Measurements from ENCODE around the gene ZNF367.

The ZNF367 gene

DNA sequence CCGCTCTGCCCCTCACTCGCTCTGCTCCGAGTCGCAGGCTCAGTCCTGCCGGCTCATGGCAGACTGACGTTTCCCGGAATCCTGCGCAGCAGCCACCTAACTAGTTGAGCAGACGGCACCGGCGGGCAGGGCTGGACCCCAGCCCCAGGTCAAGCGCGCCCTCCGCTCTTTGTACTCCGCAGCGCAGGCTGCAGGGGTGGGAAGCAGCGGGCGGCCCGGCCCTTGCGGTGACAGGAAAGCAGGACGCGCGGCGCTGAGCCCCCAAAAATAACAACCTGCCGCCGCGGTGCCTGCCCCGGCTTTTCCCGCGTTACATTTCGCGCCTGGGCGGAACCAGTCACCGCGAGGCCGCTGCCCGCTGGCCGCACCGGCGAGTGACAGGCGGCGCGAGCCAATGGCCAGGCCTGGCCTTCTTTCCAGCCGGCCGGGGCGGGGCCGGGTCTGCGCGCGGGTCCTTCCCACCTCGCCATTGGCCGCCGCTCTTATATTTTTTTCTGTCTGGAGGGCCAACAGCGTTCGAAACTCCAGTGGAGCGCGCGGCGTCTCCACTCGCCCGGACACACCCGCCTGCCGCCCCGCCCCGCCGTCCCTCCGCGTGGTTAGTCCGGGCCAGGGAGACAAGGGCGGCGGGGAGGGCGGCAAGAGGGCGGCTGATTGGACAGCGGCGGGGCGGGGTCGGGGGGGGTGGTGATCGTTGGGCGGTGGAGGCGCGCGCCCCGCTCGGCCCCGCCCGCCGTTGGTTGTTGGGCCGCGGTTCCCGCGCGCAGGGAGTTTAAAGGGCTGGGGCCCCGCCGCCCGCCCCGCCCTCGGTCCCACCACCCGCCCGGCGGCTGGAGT is at the start of gene ZNF367:
ZNF367 (minus strand) TSS at position 288 of the 837 bp plus-strand sequence. CDS start 338 bp downstream, outside the sequence.
- DNase-seq (ENCODE audit: low spot score) = peak; percentile 97

DNA sequence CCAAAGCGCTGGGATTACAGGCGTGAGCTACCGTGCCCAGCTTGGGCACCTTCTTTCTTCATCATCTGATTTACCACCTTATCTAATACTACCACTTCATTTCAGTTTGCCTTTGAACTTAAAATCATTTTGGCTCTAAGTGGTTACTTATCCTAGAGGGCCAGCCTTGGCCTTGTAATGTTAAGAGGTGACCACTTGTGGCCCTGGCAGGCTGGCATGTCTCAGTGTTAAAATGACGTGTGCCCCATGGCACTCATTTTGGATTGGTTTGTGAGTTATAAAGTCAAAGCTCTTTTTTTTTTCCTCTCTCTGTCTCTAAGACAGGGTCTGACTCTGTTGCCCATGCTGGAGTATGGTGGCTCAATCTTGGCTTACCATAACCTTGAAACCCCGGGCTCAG is 49.6 kb upstream of the ZNF367 start:
- no peak for DNase-seq (ENCODE audit: low spot score)

- DNase-seq (ENCODE audit: low spot score) = no peak
Observed at GRCh38 chr9:96464426-96464825, 46.3 kb upstream of the ZNF367 start.

DNA sequence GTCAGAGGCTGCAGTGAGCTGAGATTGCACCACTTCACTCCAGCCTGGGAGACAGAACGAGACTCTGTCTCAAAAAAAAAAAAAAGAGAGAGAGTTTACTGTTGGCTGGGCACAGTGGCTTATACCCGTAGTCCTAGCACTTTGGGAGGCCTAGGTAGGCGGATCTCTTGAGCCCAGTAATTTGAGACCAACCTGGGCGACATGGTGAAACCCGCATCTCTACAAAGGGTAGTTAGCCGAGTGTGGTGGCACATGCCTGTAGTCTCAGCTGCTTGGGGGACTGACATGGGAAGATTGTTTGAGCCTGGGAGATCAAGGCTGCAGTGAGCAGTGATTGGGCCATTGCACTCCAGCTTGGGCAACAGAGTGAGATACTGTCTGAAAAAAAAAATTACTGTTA is 44.4 kb upstream of the ZNF367 start:
- DNase-seq (ENCODE audit: low spot score) = no peak

DNA sequence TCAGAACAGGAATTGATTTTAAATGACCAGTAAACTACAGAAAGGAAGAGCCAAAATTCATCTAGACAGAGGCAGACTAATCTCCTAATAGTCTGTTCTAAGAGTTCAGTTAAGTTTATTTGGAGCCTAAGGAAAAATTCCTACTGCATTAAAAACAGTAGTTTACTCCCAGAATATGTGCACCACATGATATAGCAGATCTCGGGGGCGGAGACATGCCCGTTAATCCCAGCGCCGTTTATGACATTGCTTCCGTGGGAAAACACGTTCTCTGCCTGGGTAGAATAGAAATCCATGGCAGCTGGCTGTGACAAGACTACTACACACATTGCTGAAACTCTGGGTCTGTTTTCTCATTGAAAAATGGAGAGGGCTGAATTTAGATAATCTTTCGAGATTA is 43.2 kb upstream of the ZNF367 start:
- DNase-seq (ENCODE audit: low spot score) = no peak

- no peak for DNase-seq (ENCODE audit: low spot score)
Observed at GRCh38 chr9:96460882-96461281, 42.7 kb upstream of the ZNF367 start.

DNA sequence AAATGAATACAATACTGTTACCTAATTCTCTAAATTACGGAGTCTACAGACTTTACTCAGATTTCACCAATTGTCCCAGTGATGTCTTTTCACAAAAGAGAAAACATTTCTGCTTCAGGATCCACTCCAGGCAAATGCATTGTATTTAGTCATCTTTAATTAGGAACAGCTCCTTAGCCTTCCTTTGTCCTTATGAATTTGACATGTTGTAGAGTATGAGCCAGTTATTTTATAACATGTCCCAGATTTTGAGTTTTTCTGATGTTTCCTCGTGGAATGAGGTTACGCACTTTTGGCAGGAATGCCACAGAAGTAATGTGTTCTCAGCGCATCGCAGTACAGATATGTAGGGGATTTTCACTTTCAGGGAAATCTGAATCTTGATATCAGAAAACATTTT is 42.3 kb upstream of the ZNF367 start:
- DNase-seq (ENCODE audit: low spot score) = no peak

- no peak for DNase-seq (ENCODE audit: low spot score)
Observed at GRCh38 chr9:96459268-96460007, 41.3 kb upstream of the ZNF367 start.

GRCh38 chr9:96458226-96458625 is 40.1 kb upstream of the ZNF367 start:
- DNase-seq (ENCODE audit: low spot score) = no peak

- DNase-seq (ENCODE audit: low spot score) = no peak
Observed at GRCh38 chr9:96457266-96457665, 39.1 kb upstream of the ZNF367 start.

DNA sequence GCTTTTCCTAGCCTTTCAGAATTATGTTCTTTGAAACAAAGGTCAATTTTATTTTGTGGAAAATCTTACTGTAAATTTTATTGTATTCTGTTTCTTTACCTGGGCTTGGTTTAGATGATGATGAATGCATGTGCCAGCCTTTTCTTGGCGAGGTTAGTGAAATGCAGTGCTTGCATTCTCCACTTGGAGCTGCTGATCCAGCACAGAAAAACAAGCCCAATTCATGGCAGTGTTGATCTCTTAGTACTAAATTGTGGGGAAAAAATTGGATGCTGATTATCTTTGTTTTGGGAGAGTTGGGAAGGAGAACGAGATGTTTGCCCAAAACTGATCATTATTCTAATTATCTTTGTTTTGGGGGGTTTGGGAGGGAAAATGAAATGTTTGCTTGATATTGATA is 35.5 kb upstream of the ZNF367 start:
- no peak for DNase-seq (ENCODE audit: low spot score)

DNA sequence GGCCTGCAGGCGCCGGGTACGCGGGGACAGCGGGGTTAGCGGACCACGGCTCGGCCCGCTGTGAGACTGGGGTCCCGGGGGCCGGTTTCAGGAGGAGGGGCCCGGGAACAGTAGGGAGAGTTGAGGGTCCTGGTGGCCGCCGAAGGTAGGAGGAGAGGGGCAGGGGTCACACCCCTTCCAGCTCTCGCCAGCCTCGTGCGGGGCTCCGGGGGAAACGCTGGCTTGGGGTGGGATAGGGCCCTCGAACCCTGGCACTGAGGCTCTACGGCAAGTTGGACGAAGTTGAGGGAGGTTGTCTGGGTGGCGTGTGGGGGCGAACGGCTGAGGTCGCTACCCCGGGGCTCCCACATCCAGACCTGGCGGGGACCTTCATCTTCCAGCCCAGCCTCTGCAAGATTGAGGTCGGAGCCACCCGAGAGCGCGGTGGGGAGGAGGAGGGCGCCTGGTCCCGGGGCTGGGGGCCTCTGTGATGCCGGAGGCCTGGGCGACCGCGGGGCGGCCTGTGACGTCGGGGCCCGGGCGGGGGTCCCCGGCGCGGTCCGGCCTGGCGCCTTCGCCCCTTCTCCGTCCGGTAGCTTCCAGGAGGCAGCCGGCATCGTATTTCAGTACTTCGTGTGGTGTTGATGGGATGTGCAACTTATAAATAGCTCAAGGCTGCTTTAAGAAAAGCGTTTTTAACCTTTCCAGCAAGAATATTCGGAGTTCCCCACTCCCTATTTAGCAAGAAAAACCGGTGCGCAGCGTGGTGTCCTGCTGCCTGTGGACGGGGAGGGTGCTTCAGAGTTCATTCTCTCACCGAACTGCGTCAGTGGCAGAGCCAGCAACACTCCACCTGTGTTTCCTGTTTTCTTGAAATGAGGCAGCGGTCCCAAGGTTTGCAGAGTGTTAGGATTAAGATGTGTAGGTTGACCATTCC is 32.7 kb upstream of the ZNF367 start:
- peak; percentile 66 for DNase-seq (ENCODE audit: low spot score)

DNA sequence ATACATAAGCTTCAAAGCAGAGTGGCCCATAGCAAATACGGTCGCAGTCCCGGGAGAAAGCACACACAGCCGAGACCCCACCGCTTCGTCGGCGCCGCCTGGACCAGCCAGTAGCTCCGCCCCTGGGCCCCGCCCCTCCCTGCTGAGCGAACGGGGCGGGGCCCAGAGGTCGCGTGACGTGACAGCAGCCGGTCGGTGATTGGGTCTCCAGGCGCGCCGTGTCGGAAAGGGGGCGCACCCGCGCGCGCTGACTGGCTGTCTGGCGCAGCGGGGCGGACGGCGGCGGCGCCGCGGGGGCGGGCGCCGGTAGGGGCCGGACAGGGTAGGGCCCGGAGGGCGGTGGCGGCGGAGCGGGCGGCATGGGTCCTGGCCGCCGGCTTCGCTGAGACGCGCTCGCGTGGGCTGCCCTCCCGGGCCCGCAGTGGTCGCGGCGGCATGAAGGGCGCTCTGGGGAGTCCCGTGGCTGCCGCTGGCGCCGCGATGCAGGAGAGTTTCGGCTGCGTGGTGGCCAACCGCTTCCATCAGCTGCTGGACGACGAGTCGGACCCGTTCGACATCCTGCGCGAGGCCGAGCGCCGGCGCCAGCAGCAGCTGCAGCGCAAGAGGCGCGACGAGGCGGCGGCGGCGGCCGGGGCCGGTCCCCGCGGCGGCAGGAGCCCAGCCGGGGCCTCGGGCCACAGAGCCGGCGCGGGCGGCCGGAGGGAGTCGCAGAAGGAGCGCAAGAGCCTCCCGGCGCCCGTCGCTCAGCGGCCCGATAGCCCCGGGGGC is 31.9 kb upstream of the ZNF367 start, which contains the start of gene HABP4:
HABP4 (plus strand) TSS at position 325 of the 768 bp plus-strand sequence; CDS start at position 436, 111 bp downstream.
- peak; percentile 97 for DNase-seq (ENCODE audit: low spot score)

- no peak for DNase-seq (ENCODE audit: low spot score)
Observed at GRCh38 chr9:96449523-96449844, 31.3 kb upstream of the ZNF367 start.

GRCh38 chr9:96448546-96449170 is 30.5 kb upstream of the ZNF367 start:
- DNase-seq (ENCODE audit: low spot score) = no peak

- DNase-seq (ENCODE audit: low spot score) = no peak
Observed at GRCh38 chr9:96447406-96447805, 29.2 kb upstream of the ZNF367 start.

GRCh38 chr9:96442491-96442890 is 24.3 kb upstream of the ZNF367 start:
- no peak for DNase-seq (ENCODE audit: low spot score)

DNA sequence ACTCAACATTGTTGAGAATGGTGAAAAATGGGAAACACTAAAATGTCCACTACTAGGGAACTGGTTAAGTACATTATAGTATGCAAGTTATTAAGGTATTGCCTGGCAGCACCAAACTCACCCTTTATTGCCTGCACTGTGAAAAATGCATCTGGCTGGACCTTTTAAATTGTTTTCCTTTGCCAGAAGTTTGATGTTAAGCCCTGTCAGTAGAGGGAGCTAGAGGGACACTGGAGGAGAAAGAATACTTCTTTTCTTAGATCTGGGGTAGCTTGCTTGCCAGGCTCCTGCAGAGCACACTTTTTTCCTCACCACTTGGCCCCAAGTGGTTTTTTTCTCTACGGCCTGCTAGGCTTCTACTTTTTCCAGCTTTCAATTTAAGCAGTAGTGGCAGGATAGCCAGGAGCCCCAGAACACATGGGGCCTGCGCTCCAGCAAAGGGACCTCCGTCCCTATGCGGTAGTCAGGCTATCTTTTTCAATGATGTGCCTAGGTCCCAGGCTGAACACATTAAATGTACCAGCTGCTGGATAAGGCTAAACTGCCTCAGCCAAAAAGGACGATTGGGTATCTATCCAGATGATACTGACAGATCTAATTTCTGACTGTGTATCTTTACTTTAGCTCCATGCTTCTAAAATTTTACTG is 23.8 kb upstream of the ZNF367 start:
- DNase-seq (ENCODE audit: low spot score) = no peak

- no peak for DNase-seq (ENCODE audit: low spot score)
Observed at GRCh38 chr9:96440671-96441199, 22.6 kb upstream of the ZNF367 start.

GRCh38 chr9:96437454-96437853 is 19.3 kb upstream of the ZNF367 start:
- no peak for DNase-seq (ENCODE audit: low spot score)

Data from left forelimb (tissue), 1 donor.